ENCODE data around the gene EFNB1. TPM values are rescaled to one million over a fixed set of nuclear protein-coding genes. Genes with fewer than 3 reads are reported as not detected.

EFNB1 gene
- total RNA-seq, 2 donors from 2014 or later: 19.4 to 21.7 TPM

DNA sequence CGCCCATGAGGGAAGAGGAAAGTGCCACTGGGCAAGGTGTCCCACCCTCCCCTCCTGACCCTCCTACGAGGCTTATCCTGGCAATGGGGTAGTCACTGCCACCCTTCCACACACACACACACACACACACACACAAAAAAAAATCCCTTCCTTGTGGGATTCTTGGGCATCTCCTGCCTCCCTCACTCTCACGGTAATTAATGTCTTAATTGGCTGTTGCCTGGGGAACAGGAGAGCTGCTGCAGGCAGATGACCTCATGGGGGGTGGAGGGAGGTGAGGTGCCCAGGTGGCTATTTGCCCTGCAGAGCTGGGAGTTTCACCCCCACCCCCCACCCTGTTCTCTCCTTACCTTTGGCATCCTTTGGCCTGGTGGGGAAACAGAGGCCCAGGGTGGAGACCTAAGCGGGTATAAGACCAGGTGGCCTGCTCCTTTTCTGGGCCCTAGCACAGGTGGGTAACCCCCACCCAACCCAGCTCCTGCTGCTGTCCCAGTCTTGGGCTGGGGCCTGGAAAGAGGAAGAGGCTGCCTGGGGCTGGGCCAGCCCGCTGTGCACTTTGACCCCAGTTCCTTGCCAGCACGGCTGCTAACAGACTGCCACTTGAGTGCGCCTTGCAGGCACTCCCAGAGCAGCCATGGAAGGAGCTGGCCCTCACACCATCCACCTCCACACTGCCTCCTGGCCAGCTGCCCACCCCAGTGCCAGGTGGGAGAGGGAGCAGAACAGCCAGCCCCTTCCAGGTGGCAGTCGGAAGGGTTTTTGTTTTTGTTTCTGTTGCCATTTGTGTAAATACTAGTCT lies 12.6 kb downstream of the EFNB1 start:
- no peak overlapping the region for H3K27ac ChIP-seq

DNA sequence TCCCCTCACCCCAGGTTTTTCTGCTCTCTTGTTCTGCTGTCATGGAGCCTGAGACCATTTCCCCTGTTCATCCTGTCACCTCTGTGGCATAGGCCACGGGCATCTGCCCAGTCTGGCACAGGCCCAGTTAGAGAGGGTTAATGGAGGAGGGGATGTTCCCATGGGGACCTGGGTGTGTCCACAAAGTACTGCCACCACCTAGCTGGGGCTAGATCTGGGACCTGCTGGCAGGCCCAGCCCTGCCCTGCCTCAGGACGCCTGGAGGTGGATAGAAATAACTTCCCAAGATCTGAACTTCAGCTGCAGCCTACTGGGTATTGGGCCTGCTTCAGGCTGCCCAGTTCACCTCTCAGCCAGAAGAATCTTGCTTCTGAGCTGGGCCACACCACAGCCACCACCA lies 13.5 kb downstream of the EFNB1 start:
- TF ChIP-seq, protein P1, sequence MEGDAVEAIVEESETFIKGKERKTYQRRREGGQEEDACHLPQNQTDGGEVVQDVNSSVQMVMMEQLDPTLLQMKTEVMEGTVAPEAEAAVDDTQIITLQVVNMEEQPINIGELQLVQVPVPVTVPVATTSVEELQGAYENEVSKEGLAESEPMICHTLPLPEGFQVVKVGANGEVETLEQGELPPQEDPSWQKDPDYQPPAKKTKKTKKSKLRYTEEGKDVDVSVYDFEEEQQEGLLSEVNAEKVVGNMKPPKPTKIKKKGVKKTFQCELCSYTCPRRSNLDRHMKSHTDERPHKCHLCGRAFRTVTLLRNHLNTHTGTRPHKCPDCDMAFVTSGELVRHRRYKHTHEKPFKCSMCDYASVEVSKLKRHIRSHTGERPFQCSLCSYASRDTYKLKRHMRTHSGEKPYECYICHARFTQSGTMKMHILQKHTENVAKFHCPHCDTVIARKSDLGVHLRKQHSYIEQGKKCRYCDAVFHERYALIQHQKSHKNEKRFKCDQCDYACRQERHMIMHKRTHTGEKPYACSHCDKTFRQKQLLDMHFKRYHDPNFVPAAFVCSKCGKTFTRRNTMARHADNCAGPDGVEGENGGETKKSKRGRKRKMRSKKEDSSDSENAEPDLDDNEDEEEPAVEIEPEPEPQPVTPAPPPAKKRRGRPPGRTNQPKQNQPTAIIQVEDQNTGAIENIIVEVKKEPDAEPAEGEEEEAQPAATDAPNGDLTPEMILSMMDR (IDR thresholded peaks at IDR 0.05): no peak
- no peak overlapping the region for H3K4me3 ChIP-seq
- ATAC-seq (ENCODE audit: insufficient number of reproducible peaks, low FRiP score, low read depth): no peak

More for the DNA sequence above, 12.6 kb downstream of the EFNB1 start:
- no peak for ATAC-seq (ENCODE audit: insufficient number of reproducible peaks, low FRiP score, low read depth)
- Histone ChIP-seq H3K36me3 (peaks cover 9% of the 10 kb centered on the region), H3K4me1 (ENCODE audit: control insufficient read depth in 1 of 2, low read depth in 2 of 2) (no peaks in the 10 kb centered on the region), H3K9me3 (no peaks in the 10 kb centered on the region), H3K4me3 (no peak overlapping the region), H3K27me3 (replicated peaks; ENCODE audit: insufficient read depth) (no peaks in the 10 kb centered on the region)
- TF ChIP-seq, protein P1 (IDR thresholded peaks at IDR 0.05): no peak
- no peak for DNase-seq (ENCODE audit: low spot score)

DNA sequence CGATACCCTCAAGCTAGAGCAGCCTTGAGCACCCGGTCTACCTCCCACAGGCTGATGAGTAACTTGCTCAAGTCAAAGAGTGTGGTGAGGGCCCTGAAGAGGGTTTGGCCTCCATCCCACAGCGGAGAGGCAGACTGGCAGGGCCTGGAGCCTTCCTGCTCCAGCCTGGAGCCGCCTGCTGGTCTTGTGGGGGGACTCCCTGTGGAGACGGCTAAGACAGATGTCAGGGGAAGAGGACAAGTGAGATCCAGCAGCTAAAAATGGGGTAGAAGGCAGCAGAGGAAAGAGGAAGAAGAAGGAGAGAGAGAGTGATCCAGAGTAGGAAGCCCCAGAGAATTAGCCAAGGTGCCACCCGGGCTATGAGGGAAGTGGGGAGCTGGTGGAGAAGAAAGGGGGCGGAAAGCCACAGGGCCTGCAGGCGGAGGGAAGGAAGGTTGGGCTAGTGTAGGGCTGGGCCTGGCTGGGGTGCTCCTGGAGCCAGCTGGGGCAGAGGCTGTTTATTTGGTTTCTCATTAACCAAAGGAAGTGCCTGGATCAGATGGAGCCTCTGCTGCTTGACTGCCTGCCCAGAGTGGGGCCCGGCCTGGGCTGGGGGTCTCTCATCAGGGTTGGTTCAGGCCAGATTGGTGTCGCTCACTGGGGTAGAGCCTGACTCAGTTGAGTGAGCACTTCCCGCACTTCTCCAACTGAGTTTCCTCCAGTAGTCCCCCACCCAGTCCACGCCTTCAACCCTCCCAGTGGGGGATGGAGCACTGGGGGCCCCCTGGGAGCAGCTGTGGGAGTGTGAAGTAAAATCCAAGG lies 14.2 kb downstream of the EFNB1 start:
- DNase-seq (ENCODE audit: low spot score) (no peak), ATAC-seq (ENCODE audit: insufficient number of reproducible peaks, low FRiP score, low read depth) (no peak)
- Histone ChIP-seq H3K27ac (no peak overlapping the region), H3K27me3 (replicated peaks; ENCODE audit: insufficient read depth) (no peaks in the 10 kb centered on the region), H3K9me3 (no peaks in the 10 kb centered on the region), H3K36me3 (peaks cover 9% of the 10 kb centered on the region), H3K4me3 (no peak overlapping the region), H3K4me1 (ENCODE audit: control insufficient read depth in 1 of 2, low read depth in 2 of 2) (no peaks in the 10 kb centered on the region)
- TF ChIP-seq, protein P1 (IDR thresholded peaks at IDR 0.05): no peak

More for the DNA sequence above, 13.5 kb downstream of the EFNB1 start:
- DNase-seq (ENCODE audit: low spot score): no peak
- H3K4me1 ChIP-seq (ENCODE audit: control insufficient read depth in 1 of 2, low read depth in 2 of 2): no peaks in the 10 kb centered on the region
- no peaks in the 10 kb centered on the region for H3K9me3 ChIP-seq
- H3K36me3 ChIP-seq: peaks cover 9% of the 10 kb centered on the region
- H3K27ac ChIP-seq: no peak overlapping the region
- no peaks in the 10 kb centered on the region for H3K27me3 ChIP-seq (replicated peaks; ENCODE audit: insufficient read depth)

DNA sequence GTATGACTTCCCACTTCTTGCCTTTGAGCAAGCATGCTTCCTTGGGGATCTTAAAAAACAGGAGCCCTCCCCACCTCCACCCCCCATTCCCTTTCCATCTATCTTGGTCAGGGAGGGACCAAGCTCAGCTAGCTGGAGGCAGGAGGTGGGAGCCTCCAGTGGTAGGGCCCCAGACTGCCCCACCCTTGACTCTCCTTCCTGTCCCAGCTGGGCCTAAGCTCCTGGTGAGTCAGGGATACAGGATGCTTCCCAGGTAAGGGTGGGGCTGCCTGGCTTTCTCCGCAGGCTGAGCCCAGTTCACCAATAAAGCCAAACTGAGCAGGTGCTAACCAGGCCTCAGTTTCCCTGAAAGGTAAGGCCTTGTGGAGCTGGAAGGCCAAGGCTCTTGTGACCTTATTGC lies 15.2 kb downstream of the EFNB1 start:
- no peak overlapping the region for H3K27ac ChIP-seq
- ATAC-seq (ENCODE audit: insufficient number of reproducible peaks, low FRiP score, low read depth) (no peak), DNase-seq (ENCODE audit: low spot score) (no peak)
- no peak overlapping the region for H3K4me3 ChIP-seq
- no peaks in the 10 kb centered on the region for H3K9me3 ChIP-seq
- TF ChIP-seq, protein P1 (IDR thresholded peaks at IDR 0.05): no peak
- no peaks in the 10 kb centered on the region for H3K4me1 ChIP-seq (ENCODE audit: control insufficient read depth in 1 of 2, low read depth in 2 of 2)
- H3K36me3 ChIP-seq: peaks cover 9% of the 10 kb centered on the region
- H3K27me3 ChIP-seq (replicated peaks; ENCODE audit: insufficient read depth): no peaks in the 10 kb centered on the region

DNA sequence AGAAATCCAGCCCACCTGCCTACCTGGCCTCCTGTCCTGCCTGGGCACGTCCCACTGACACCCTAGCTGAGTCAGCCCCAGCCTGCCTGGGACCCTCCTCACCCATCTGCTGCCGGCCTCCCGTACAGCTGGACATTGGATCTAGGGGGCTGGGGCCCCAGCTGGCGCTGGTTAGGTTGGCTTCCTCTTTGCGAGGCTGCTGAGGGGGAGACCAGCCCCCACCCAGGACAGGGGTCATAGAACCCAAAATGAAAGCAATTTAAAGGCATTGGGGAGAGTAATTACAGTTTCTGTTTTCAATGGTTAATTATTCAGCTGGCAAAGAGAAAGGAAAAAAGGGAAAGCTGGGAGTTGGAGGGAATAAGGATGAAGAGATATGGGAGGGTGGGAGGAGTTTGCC lies 15.8 kb downstream of the EFNB1 start:
- ATAC-seq (ENCODE audit: insufficient number of reproducible peaks, low FRiP score, low read depth) (no peak), DNase-seq (ENCODE audit: low spot score) (no peak)
- H3K4me3 ChIP-seq: no peak overlapping the region
- no peak overlapping the region for H3K27ac ChIP-seq
- peaks cover 9% of the 10 kb centered on the region for H3K36me3 ChIP-seq
- no peaks in the 10 kb centered on the region for H3K4me1 ChIP-seq (ENCODE audit: control insufficient read depth in 1 of 2, low read depth in 2 of 2)
- TF ChIP-seq, protein P1 (IDR thresholded peaks at IDR 0.05): no peak
- no peaks in the 10 kb centered on the region for H3K9me3 ChIP-seq
- H3K27me3 ChIP-seq (replicated peaks; ENCODE audit: insufficient read depth): no peaks in the 10 kb centered on the region

Data from thoracic aorta (tissue), 2 donors.